GM19397 (cell line): Measurements from ENCODE around the gene EME2.

ENCODE experiments used
- ATAC-seq: cut with Tn5 transposase; IDR thresholded peaks from one replicate; pipeline ENCODE4 v1.9.1; 2021; ENCODE audit warnings: mild to moderate bottlenecking, moderate library complexity; ENCODE audit not compliant: unreplicated experiment

The EME2 gene

DNA sequence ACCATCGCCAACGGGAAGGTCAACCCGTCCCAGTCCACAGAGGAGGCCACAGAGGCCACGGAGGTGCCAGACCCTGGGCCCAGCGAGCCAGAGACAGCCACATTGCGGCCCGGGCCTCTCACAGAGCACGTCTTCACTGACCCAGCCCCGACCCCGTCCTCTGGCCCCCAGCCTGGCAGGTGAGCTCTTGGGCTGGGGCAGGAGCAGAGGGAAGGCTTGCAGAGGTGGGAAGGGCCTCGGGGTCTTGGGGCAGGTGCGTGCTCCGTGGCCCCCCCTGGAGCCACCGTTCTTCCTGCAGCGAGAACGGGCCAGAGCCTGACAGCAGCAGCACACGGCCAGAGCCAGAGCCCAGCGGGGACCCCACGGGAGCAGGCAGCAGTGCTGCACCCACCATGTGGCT lies 6.4 kb upstream of the EME2 start:
- ATAC-seq: no peak

DNA sequence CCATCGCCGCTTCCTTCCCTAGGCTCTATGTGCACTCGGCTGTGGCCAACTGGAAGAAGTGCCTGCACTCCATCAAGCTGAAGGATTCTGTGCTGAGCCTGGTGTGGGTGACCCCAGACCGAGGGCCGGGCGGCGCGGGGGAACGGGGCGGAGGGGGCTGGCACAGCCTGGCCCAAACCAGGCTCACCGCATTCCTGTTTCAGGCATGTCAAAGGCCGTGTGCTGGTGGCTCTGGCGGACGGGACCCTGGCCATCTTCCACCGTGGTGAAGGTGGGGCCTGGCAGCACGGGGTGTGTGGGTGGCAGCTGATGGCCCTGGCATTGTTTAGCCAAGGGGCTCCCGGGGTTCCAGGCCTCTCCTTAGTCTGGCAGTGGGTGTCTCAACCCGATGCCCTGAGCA lies 5.9 kb upstream of the EME2 start:
- ATAC-seq: no peak

DNA sequence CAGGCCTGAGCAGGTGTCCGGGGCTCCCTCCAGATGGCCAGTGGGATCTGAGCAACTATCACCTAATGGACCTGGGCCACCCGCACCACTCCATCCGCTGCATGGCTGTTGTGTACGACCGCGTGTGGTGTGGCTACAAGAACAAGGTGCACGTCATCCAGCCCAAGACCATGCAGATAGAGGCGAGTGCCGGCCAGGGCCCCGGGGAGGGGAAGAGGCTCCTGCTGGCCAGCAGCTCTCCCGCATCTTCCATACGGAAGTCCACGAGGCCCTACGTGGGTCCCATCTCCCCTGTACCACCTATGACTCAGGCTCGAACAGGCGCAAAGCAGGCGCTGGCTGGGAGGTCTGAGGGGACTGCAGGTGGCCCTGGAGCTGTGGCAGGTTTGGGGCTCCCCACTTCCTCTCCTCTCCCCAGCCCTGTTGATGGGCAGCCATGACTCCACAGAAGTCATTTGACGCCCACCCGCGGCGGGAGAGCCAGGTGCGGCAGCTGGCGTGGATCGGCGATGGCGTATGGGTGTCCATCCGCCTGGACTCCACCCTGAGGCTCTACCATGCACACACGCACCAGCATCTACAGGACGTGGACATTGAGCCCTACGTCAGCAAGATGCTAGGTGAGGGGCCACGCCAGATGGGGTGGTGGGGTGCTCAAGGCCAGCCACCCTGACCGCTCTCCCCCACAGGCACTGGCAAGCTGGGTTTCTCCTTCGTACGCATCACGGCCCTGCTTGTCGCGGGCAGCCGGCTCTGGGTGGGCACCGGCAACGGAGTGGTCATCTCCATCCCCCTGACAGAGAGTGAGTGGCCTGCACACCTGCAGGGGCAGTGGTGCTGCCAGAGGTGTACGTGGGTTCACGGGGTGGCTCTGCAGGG lies 5.3 kb upstream of the EME2 start:
- no peak for ATAC-seq

DNA sequence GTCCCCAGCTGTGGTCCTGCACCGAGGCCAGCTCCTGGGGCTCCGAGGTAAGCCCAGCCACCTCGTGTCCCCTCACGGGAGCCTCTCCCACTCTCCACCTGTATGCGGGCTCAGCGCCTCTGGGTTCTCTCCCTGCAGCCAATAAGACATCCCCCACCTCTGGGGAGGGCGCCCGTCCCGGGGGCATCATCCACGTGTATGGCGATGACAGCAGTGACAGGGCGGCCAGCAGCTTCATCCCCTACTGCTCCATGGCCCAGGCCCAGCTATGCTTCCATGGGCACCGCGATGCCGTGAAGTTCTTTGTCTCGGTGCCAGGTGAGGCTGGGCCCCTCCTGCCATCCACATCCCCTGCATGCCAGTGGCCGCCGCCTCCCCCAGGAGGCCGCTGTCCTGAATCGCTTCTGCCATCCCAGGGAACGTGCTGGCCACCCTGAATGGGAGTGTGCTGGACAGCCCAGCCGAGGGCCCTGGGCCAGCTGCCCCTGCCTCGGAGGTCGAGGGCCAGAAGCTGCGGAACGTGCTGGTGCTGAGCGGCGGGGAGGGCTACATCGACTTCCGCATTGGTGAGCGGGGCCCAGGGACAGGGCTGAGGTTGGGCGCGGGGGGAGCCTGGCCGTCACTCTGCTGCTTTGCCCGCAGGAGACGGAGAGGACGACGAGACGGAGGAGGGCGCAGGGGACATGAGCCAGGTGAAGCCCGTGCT lies 4.4 kb upstream of the EME2 start:
- no peak for ATAC-seq

DNA sequence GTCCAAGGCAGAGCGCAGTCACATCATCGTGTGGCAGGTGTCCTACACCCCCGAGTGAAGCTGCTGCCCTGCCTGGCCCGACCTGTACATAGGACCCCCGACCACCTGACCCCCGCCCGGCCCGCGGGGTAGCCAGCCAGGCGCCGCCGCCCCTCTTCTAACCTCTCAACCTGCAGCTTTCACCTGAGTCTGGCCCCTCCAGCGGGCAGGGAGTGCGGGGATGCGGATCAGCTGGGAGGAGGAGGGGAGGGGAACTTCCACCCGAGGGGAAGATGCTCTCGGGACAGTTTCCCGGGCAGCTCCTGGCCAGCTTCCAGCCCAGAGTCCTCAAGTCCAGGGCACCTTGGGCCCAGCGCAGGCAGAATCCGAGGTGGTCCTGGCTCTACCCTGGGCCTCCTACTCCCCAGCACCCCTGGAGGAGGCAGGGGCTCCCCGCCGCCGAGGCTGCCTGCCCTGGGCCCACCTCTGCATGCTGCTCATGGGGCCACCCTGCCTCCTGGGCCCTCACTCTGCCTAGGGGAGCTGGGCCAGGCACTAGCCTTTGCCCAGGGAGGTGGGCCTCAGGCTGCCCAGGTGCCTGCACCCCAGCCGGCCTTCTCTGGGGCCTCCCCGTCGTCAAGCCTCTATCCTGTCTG lies 3.7 kb upstream of the EME2 start:
- no peak for ATAC-seq

DNA sequence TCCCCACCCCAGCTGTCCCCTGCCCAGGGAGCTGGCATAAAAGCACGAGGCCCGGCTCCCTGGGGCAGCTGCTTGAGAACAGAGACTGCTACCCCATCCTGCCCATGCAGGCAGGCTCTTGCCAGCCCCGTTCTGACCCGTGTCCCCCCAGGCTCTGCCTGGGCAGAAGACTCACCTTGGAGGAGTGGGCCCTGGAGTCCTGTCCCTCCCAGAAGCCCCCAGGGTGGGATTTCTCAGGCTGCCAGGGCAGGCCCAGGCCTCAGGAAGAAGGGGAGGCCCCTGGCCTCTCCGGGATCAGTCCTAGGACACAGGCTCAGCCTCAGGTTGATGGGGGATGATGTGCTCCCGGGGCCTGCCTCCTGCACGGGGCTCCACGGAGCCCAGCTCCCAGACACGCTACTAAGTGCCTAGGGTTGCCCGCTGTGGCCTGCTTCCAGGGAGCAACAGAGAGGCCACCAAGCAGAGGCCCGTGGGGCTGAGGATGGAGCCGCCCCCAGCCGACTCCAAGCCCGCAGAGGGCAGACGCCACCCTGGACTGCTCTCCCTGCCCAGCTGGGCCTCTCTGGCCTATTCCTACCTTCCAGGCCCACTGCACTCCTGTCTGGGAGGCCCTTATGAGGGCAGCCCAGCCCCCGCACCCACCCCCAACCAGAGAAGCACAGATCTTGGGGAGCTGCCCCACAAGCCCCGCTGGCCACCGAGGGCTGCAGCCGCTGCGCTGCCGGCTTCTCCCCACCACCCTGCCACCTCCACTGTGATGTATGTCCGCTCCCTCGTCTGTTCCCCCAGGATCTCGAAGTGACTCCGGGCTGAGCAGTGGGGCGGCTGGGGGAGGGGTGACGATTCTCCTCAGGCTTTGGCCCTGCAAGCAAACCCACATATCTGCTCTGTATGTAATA lies 3.0 kb upstream of the EME2 start:
- ATAC-seq: no peak

DNA sequence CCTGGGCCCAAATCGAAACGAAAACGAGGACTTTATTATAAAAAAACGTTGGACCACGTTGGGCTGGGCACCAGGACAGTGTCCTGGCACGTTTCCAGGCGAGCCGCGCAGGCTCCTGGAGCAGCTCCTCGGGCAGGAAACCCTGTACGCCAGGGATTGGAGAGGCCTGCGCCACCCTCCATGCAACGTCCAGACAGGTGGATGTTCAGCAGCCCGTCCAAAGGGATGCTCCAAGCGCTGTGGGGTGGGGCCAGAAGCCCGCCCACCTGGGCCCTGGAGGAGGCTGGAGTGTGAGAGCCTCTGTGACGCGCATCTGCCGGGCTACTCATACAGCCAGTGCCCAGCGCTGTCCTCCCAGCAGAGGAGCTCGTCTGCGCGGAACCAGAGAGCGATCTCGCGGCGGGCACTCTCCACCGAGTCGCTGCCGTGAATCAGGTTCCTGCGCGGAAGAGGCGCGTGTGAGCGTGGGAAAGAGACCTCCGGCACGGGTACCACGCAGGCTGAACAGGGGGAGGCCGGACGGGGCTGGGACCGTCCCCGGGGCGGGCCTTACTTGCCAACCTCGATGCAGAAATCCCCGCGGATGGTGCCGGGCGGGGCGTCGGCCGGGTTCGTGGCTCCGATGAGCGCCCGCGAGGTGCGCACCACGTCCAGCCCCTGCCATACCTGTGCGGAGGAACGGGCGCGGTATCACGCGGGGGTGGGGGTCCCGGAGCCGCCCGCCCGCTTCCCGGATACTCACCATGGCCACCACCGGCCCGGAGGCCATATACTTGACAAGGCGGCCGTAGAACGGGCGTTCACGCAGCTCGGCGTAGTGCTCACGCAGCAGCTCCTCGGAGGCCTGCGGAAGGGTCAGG lies 2.1 kb upstream of the EME2 start:
- no peak for ATAC-seq

DNA sequence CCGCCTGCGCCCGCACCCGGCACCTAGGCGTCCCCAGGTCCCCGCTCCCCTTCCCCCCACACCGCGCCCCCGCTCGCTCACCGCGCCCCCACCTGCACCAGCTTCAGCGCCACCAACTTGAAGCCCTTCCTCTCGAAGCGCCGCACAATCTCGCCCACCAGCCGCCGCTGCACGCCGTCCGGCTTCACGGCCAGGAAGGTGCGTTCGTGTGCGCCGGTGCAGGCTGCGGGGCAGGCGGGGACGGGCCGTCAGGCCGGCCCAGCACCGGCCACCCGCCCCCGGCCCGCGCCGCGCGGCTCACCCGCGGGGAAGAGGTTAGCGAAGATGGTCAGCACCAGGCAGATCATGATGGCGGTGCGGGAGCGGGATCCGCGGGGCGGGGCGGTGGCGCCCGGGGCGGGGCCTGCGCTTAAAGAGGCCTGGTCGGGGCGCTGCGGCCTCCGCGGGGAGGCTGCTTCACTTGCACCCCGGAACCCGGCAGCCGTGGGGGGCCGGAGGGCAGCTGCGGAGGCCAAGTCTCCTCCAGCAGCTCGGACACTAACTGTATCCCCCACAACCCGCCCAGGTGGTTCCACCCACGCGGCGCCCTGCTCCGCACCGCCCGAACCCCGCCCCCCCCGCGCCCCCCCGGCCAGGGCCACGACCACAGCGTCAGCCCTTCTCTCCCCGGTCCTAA lies 1.3 kb upstream of the EME2 start, which contains the start of gene NME3:
Gene NME3 (minus strand): TSS at position 356 of the 676 bp plus-strand sequence. CDS start 9 bp downstream, at position 347.
- peak; percentile 26 for ATAC-seq

DNA sequence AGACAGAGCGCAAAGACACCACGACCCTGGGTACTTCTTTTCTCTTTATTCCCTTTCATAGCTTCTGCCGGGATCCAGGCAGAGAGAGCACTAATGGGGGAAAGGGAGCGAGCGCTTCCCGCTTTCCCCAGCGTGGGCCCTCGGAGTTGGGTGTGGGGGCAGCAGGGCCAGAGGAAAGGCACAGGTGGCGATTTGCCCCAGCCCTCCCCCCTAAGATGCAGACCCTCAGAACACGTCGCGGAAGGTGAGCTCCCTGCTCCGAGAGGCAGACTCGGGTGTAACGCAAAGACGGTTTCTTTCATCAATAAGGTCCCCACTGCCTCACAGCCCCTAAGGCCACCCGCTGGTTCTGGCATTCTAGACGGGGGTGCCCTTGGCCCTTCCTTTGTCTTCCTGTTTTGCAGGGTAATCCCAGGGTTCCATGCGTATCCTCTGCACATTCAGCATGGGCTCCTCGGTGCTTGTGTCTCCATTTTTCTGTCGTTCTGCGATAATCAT lies 697 bp upstream of the EME2 start:
- no peak for ATAC-seq

DNA sequence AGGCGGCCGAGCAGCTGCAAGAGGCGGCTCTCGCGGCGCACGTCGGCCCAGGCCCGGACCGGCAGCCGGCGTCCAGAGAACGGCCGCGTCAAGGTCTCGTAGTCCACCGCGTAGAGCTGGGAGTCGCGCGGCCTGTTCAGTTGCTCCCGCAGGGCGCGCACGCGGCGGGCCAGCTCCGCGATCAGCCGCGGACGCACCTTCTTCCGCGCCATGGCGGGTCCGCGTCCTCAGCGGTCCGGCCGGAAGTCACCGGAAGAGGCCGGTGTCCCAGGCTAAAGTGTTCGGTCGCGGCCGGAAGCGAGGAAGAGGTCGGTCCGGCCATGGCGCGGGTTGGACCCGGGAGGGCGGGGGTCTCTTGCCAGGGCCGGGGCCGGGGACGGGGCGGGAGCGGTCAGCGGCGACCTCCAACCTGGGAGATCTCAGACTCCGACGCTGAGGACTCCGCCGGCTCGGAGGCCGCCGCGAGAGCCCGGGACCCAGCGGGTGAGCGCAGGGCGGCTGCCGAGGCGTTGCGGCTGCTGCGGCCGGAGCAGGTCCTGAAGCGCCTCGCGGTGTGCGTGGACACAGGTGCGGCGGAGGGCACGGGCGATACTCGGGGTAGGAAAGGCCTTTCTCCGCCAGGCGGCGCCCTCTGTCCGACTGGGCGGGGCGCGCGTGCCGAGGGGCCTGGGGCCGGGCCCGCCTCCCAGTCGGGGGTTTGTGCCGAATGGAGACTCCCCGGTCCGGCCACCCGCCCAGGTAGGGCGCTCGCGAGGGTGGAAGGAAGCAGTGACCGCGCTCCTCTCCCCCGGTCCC lies 495 bp downstream of the EME2 start, which contains the start of gene MRPS34:
Gene MRPS34 (minus strand): TSS at position 227 of the 795 bp plus-strand sequence. CDS start 15 bp downstream, at position 212.
- ATAC-seq: peak; percentile 47

DNA sequence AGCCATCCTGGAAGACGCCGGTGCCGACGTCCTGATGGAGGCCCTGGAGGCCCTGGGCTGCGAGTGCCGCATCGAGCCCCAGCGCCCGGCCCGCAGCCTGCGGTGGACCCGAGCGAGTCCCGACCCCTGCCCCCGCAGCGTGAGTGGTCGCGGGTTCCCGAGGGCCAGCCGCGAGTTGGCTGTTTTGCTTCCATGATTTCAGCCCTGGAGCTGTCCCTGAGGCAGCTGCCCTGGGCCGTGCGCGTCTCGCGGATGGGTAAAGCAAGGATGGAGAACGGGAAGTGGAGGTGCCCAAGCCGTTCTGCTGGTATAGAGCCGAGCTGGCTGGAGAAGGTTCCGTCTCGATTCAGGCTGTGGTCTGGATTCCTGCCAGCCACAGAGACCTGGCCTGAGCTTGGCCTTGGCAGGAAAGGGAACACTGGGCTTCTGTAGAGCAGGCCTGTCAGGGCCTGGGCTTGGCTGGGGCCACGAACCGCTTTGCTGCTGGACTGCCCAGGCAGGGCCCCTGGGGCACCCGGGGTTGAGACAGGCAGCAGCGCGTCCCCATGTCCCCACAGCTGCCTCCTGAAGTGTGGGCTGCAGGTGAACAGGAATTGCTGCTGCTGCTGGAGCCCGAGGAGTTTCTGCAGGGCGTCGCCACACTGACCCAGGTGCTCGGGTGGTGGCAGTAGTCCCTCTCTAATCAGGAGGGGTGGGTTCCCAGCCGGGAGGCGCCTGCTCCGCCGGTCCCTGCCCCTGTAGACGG lies 1.3 kb downstream of the EME2 start:
- ATAC-seq: no peak

DNA sequence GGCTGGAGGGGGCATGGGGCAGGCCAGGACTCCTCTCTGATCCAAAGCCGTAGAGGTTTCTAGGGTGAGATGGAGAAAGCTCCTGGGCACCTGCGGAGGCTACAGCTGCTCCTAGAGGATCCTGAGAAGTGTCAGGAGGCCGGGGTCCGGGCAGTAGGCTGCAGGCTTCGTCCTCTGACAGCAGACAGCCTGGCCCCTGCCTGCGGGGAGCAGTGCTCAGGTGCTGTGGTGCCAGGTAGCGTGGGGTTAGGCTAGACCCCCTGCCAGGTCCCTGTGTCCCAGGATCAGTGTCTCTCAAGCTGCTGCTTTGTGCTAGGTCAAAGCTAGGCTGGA lies 1.8 kb downstream of the EME2 start:
- ATAC-seq: no peak

DNA sequence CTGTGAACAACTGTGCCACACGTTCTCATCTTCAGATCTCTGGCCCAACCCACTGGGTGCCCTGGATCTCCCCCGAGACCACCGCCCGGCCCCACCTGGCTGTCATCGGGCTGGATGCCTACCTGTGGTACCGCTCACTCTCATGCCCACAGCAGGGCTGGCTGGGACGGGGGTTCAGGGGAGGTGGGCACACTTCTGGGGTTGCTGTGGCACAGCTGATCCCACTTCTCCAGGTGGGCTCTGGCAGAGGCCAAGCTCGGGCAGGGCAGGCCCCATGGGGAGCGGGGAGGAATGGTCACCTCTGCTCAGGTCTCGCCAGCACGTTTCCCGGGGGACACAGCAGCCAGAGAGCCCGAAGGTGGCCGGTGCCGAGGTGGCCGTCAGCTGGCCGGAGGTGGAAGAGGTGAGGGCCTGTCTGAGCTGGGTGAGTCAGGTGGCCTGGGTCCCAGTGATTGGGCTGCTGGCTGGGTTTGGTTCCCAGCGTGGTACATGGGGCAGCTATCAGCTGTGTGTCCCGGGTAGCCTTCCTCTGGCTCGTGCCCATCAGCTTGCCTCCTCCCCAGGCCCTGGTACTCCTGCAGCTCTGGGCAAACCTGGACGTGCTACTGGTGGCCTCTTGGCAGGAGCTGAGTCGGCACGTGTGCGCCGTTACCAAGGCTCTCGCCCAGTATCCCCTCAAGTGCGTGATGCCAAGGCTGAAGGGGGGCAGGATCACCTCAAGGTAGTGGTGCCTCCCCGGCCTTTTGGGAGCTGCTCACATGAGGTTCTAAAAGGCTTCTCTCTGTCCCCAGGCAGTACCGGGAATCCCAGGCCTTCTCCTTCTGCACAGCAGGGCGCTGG lies 2.6 kb downstream of the EME2 start:
- no peak for ATAC-seq

DNA sequence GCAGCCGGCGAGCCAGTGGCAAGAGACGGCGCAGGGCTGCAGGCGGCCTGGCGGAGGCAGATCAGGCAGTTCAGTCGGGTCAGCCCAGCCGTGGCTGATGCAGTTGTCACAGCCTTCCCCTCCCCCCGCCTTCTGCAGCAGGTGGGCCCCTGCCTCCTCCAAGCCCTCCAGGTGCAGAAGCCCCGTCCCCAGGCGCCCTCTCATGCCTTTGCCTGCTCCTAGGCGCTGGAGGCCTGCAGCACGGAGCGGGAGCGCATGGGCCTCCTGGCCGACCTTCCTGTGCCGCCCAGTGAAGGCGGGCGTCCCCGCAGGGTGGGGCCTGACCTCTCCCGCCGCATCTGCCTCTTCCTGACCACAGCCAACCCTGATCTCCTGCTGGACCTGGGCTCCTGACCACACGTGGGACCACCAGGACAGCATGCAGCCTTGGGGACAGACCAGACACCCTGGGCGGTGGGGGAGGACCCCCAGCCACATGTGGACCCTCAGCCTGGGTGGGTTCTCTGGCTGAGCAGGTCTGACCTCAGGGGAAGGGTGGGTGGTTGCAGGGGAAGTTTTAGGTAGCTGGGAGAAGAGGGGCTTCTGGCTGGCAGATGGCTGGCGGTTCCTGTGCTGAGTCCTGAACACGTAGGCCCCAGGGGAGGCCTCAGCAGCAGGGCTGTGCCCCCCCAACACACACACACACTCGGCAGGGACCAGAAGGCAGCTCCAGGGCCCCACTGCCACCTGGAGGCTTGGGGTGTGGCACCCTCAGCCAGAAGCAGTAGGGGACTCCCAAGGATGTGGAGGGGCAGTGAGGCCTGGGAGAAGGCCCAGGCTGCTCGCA lies 3.4 kb downstream of the EME2 start:
- no peak for ATAC-seq

DNA sequence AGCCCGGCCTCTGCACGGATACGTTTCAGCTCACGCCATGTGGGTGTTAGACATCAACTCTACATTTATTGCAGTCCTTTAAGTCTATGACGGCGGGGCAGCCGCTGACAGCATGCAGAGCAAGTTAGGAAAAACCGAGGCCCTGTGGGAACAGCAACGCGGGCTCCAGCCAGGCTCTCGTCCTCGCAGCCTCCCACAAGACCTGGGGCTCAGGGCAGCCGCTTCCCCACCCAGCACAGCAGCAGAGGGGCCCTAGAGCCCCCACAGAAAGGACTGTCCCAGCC lies 4.0 kb downstream of the EME2 start:
- ATAC-seq: no peak

DNA sequence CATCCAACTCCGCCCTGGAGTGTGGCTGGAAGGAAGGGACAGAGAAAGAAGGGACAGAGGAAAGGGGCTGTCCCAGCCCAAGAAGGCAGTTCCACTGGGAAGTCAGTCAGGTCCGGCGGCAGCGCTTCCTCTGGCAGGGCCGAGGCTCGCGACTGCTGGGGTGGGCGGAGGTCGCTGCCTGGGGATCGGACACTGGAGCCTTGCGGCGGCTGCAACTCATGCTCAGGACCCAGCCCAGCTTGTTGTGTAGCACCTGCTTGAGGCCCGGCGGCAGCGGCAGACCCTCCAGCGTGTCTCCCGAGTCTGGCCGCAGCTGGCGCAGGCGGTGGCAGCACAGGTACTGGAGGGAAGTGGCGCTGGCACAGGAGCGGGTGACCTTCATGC lies 4.4 kb downstream of the EME2 start:
- ATAC-seq: no peak
